D721Med (cell line): ENCODE measurements around the gene GRIN3A.
"Not testable (repeated sequence)": the region's sequence is repeated elsewhere in the genome, so short reads cannot be mapped to it uniquely, and the experiment has no call there.

Source experiments
- DNase-seq: peaks from one replicate; pipeline ENCODE4 v3.0.0; 2011; ENCODE audit warnings: low spot score; ENCODE audit not compliant: insufficient read length
- FAIRE-seq: peaks from 2 replicates; lab custom pipeline; 2011; peaks lifted over from hg19 to GRCh38; lab: Jason Lieb, UNC
- TF ChIP-seq, protein P1 (sequence below): IDR thresholded peaks from 2 replicates; pipeline ENCODE4 v1.5.1; 2012; ENCODE audit warnings: mild to moderate bottlenecking, control low read depth; ENCODE audit not compliant: insufficient read depth; ENCODE audit errors: missing control alignments

The GRIN3A gene

DNA sequence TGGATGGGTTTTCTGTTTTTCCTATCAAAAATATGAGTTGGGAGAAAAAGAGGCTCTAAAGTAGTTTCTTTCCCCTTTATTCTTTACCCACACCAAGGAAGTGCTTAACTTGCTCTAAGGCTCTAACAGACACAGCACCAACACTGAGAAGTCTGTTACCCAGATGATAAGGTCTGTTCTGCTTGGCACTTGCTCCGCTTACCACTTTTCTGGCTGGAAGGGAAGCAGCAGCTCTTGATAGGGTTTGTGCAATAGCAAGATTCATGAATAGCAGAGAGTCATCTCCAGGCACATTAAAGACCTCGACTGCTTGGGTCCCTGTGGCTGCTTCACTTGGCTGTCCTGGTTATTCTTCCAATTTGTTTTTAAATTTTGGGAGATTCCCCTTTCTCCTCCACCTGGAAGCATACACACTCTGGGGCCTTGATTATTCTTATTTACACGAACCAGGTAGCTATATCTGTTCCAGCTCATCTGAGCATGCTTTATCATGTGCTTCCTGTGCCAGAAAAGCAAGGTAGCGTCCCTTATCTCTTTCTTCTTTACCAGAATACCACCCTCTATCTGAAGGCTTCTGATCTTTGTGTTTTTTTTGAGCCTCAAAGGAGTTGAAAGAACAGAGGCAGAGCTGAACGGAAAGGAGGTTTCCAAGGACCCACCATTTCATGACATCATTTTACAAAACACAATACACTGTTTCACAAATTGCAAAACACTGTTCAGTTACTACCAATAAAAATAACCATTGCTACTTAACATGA is 168.5 kb downstream of the GRIN3A start:
- DNase-seq (no peak), FAIRE-seq (no peak)
- TF ChIP-seq, protein P1, sequence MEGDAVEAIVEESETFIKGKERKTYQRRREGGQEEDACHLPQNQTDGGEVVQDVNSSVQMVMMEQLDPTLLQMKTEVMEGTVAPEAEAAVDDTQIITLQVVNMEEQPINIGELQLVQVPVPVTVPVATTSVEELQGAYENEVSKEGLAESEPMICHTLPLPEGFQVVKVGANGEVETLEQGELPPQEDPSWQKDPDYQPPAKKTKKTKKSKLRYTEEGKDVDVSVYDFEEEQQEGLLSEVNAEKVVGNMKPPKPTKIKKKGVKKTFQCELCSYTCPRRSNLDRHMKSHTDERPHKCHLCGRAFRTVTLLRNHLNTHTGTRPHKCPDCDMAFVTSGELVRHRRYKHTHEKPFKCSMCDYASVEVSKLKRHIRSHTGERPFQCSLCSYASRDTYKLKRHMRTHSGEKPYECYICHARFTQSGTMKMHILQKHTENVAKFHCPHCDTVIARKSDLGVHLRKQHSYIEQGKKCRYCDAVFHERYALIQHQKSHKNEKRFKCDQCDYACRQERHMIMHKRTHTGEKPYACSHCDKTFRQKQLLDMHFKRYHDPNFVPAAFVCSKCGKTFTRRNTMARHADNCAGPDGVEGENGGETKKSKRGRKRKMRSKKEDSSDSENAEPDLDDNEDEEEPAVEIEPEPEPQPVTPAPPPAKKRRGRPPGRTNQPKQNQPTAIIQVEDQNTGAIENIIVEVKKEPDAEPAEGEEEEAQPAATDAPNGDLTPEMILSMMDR: no peak

DNA sequence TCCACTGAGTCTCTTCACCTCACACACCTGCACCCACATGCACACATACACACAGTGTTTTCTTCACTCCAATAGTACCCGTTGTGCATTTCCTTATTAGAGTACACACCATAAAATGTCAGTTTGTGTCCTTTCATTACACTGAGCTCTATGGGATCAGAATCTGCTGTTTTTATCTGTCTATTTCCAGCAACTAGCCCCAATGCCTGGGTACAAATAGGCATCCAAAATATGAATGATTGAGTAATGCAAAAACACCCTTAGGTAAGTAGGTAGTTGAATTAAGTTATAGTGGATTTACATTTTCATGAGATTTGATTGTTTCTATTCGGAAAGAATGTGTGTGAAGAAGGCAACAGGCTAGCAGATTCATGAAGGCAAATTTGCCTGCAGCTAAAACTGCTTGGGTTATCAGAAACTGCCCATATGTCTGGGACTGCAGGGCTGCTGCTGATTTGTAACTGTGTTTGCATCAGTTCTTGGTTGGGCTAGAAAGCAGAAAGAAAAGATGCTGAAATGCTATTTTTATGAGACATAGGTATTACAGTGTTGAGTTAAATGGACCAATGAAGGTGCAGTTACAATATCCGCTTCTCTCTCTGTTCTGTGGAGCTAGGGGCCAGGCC is 170.6 kb downstream of the GRIN3A start:
- TF ChIP-seq, protein P1: no peak
- FAIRE-seq (no peak), DNase-seq (no peak)

DNA sequence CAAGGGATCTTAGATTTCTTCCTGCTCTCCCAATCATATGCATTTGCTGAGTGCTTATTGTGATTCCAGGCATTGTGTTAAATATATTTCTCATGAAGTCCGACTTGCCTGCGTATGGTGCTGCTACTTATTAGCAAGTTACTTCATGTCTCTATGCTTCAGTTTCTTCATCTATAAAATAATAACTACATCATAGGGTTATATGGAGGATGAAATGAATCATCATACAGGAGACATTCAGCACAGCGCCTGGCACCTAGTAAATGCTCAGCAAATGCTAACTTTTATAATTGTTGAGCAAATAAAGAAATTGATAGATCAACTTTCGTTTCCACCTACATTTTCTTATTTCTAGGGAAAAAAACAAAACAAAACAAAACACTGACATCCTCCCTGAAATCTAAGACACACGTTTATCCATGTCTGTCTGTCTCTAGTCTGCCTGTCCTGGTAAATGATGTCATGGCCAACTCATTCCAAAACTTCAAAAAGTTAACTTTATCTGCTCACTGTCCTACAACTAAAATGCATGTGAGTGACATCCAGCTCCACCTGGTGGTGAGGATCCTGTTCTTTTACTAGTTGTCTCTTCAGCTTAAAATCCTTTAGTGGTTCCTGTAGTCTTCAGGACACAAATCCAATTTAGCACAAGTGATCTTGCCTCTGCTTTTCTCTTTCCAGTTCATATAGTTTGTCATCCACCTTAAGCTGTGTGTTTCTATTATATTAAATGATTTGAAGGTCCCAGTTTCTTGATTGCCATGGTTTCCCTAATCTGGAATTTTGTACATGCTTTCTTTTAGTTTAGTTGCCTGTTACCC is 171.3 kb downstream of the GRIN3A start:
- TF ChIP-seq, protein P1: peak; percentile 48
- DNase-seq (no peak), FAIRE-seq (no peak)

DNA sequence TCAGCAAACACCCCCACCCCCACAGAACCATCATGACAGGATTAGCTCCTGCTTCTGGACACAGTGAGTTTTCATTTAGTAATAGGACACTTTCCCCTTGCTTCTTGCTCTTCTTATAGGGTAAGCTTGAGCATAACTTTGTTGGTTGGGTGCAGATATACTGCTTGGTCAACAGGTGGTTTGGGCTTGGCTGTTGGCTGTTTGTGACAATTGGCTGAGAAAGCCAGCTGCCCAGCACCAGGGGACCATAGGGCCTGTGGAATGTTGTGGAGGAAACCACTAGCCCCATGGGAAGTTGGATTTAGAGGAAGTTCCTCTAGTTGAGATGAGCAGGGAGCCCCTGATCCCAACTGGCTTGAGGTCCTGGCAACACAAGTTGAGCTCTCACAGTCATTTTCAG is 174.2 kb downstream of the GRIN3A start:
- DNase-seq (no peak), FAIRE-seq (no peak)
- TF ChIP-seq, protein P1: no peak

DNA sequence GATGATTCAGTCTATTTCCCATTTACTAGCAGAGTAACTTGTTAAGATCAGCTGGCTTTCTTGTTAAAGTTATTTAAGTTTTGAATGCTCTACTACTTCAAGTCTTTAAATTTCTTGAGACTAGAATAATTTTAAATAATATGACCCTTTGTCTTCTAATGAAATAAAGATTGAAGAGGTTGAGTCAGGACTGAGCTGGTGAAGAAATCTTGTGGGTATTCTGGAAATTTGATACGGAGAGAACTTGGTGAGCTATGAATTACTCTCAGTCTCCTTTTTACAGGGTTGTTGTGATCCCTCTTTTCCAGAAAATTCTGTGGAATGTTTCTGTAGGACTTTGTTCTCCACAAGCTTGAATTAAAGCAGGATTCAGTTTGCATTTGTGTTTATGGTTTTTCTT is 175.5 kb downstream of the GRIN3A start:
- FAIRE-seq (no peak), DNase-seq (no peak)
- TF ChIP-seq, protein P1: no peak

DNA sequence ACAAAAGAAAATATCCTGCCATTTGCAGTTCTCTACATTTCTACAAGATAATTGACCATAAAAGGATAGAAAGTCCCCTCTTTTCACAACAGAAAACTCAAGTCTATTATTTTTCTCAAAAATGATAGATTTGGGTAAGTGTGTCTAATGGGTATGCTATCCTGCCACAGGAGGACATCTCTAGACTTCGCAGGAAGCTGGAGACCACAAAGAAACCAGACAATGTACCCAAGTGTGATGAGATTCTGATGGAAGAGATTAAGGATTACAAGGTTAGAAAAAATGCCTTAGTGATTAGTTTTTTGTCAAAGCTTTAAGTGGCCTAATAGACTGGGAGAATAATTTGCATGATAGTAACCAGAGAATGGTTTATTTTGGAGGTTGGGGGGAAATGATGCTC is 176.7 kb downstream of the GRIN3A start:
- FAIRE-seq (no peak), DNase-seq (no peak)
- TF ChIP-seq, protein P1: no peak

DNA sequence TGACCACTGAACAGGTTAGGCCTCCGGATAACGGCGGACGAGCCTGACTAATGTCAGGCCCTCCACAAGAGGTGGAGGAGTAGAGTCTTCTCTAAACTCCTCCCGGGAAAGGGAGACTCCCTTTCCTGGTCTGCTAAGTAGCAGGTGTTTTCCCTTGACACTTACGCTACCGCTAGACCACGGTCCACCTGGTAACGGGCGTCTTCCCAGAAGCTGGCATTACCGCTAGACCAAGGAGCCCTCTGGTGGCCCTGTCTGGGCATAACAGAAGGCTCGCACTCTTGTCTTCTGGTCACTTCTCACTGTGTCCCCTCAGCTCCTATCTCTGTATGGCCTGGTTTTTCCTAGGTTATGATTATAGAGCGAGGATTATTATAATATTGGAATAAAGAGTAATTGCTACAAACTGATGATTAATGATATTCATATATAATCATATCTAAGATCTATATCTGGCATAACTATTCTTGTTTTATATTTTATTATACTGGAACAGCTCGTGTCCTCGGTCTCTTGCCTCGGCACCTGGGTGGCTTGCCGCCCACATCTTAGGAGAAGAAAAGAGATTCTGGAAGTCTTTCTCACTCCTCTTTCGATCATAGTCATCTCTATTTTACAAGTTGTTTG is 188.9 kb downstream of the GRIN3A start:
- not testable (repeated sequence) for DNase-seq, FAIRE-seq
